Activated naive CD8-positive, alpha-beta T cell treated with anti-CD3 and anti-CD28 coated beads, Interleukin-2, amount 10 ng/mL, durations not matched to agents 7 days and 5 days (primary cell): Measurements from ENCODE around the gene ENTPD2. TPM values are rescaled to one million over a fixed set of nuclear protein-coding genes. Genes with fewer than 3 reads are reported as not detected.

Source experiments
- ATAC-seq: fragments of 150-1000 bp; cut with Tn5 transposase; one replicate; pipeline ENCODE4 v1.10.0; 2021; ENCODE audit warnings: low read depth, moderate library complexity
- POLR2A ChIA-PET: fragments of 350-600 bp; sonication (Branson Sonifier 250); formaldehyde crosslinking; loops from one replicate; lab custom pipeline; 2021; ENCODE audit warnings: antibody characterized with exemption; lab: Charles Lee
- DNase-seq: peaks from one replicate; pipeline ENCODE4 v3.0.0; 2021
- H3K27ac Mint-ChIP-seq: one replicate; pipeline ENCODE4 v1.8.0; 2022; ENCODE audit warnings: mild to moderate bottlenecking, mixed read lengths
- H3K27me3 Mint-ChIP-seq: one replicate; pipeline ENCODE4 v1.8.0; 2022; ENCODE audit warnings: mild to moderate bottlenecking, moderate library complexity, mixed read lengths
- H3K36me3 Mint-ChIP-seq: one replicate; pipeline ENCODE4 v1.8.0; 2021; ENCODE audit warnings: mild to moderate bottlenecking, mixed read lengths
- H3K4me1 Mint-ChIP-seq: one replicate; pipeline ENCODE4 v1.8.0; 2021; ENCODE audit warnings: mixed read lengths
- H3K4me3 Mint-ChIP-seq: one replicate; pipeline ENCODE4 v1.8.0; 2022; ENCODE audit warnings: mild to moderate bottlenecking, moderate library complexity, mixed read lengths
- H3K9me3 Mint-ChIP-seq: one replicate; pipeline ENCODE4 v1.8.0; 2021; ENCODE audit warnings: mixed read lengths
- total RNA-seq, 2 experiments: library from RNA; stranded (reverse); gene quantifications; one replicate each; pipeline ENCODE4 v1.2.3, GENCODE V29; 2021

ENTPD2 gene
- total RNA-seq, 2 experiments from 2014 or later, result not detected

DNA sequence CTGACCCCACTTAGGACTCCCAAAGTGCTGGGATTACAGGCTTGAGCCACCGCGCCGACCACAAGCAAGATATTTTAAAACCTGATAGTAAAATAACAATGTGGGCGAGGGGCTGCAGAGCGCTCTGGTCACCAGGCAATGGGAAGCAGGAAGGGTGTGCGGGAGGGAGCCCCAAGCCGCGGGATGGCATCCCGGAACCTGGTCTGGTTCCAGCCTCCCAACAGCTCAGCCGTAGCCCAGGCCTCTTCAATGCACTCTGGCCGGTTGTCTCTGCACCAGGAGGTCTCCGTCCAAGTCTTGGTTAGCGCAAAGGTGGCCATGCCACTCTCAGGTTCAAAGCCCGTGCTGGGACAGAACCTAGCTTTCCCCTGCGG, 22.8 kb upstream of the ENTPD2 start:
- DNase-seq, result no peak
- no peak for ATAC-seq
- Mint-ChIP-seq H3K4me1 (peaks cover 5% of the 10 kb centered on the region), H3K4me3 (peak overlapping the region; percentile 68), H3K36me3 (peaks cover 6% of the 10 kb centered on the region), H3K27ac (peak overlapping the region; percentile 68), H3K27me3 (no peaks in the 10 kb centered on the region), H3K9me3 (no peaks in the 10 kb centered on the region)
- POLR2A ChIA-PET, result interaction anchor here (0.6 to 3.5 kb wide), 8 partner anchors 10 to 269 kb away, joined by 3 to 31 read pairs (median 4); partner anchors contain the start of genes MAN1B1, RABL6 and TUBB4B

DNA sequence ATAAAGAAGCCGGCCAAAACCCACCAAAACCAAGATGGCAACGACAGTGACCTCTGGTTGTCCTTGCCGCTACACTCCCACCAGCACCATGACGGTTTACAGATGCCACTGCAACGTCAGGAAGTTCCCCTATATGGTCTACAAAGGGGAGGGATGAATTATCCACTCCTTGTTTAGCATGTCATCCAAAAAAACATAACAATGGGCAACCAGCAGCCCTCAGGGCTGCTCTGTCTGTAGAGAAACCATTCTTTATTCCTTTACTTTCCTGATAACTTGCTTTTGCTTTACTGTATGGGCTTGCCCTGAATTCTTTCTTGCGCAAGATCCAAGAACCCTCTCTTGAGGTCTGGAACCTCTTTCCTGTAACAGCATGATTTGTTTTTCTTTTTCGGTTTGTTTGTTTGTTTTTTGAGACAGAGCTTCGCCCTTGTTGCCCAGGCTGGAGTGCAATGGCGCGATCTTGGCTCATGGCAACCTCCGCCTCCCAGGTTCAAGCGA, 21.5 kb upstream of the ENTPD2 start:
- Mint-ChIP-seq H3K4me1 (peaks cover 13% of the 10 kb centered on the region), H3K27ac (no peak overlapping the region), H3K4me3 (peak overlapping the region; percentile 25), H3K27me3 (no peaks in the 10 kb centered on the region), H3K9me3 (no peaks in the 10 kb centered on the region), H3K36me3 (peaks cover 6% of the 10 kb centered on the region)
- ATAC-seq, result no peak
- DNase-seq, result no peak
- POLR2A ChIA-PET, result interaction anchor here (3.5 kb wide), 1 partner anchor 11 kb away, joined by 31 read pairs; the partner anchor contains the start of gene MAN1B1

- no peaks in the 10 kb centered on the region for H3K27me3 Mint-ChIP-seq
- ATAC-seq (no peak), DNase-seq (no peak)
- POLR2A ChIA-PET, result interaction anchor here (3.5 kb wide), 1 partner anchor 12 kb away, joined by 31 read pairs; the partner anchor contains the start of gene MAN1B1
- H3K36me3 Mint-ChIP-seq, result peaks cover 3% of the 10 kb centered on the region
- peak overlapping the region; percentile 30 for H3K27ac Mint-ChIP-seq
- no peaks in the 10 kb centered on the region for H3K9me3 Mint-ChIP-seq
- peaks cover 13% of the 10 kb centered on the region for H3K4me1 Mint-ChIP-seq
- no peak overlapping the region for H3K4me3 Mint-ChIP-seq
These were observed 20.9 kb upstream of the ENTPD2 start for GRCh38 chr9:137074657-137075274.

DNA sequence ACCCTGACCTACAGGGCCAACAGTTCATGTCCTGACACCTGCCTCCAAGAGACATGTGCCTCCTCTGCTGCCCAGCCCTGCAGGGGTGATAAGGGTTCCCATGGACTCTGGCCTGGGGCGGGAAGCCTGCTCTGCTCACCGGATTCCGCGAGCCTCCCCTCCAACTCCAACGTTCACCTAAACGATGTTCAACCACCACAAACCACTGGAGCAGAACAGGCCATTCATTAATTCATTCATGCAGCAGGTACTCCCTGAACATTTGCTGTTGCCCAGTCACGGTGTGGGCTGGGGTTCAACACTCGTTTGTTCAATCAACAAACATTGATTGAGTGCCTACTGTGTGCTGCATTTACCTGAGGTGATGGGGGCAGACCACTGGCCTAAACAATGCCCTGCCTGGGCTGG, 20.1 kb upstream of the ENTPD2 start:
- Mint-ChIP-seq H3K9me3 (no peaks in the 10 kb centered on the region), H3K27ac (no peak overlapping the region), H3K27me3 (no peaks in the 10 kb centered on the region), H3K4me1 (peaks cover 13% of the 10 kb centered on the region), H3K36me3 (peaks cover 2% of the 10 kb centered on the region), H3K4me3 (no peak overlapping the region)
- ATAC-seq (no peak), DNase-seq (no peak)
- POLR2A ChIA-PET, result no interaction called here

DNA sequence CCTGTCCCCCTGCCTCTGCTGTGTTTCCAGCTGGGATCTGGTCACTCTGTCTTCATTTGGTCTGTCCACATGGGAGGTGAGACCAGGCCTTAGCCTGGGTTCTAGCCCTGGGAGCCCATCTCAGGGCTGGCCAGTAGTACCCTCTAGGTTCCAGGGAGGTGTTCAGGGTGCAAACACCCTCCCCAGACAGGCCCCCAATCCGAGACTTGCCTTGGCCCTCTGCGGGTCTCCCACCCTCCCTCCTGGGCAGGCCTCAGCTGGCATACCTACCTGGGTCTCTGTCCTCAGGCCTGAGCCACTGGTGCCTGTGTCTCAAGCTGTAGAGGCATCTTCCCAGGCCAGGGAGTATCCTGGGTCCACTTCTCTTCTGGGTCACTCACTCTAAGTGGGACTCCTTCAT, 17.4 kb upstream of the ENTPD2 start:
- H3K27ac Mint-ChIP-seq, result peak overlapping the region; percentile 91
- H3K9me3 Mint-ChIP-seq, result no peaks in the 10 kb centered on the region
- peak overlapping the region; percentile 82 for H3K4me3 Mint-ChIP-seq
- no peaks in the 10 kb centered on the region for H3K27me3 Mint-ChIP-seq
- DNase-seq (peak; percentile 35), ATAC-seq (no peak)
- H3K4me1 Mint-ChIP-seq, result peaks cover 20% of the 10 kb centered on the region
- POLR2A ChIA-PET, result interaction anchor here (0.8 to 5.4 kb wide), 14 partner anchors 15 to 169 kb away, joined by 3 to 75 read pairs (median 6); partner anchors contain the start of genes ABCA2, ANAPC2, FBXW5 and MAN1B1
- no peaks in the 10 kb centered on the region for H3K36me3 Mint-ChIP-seq

DNA sequence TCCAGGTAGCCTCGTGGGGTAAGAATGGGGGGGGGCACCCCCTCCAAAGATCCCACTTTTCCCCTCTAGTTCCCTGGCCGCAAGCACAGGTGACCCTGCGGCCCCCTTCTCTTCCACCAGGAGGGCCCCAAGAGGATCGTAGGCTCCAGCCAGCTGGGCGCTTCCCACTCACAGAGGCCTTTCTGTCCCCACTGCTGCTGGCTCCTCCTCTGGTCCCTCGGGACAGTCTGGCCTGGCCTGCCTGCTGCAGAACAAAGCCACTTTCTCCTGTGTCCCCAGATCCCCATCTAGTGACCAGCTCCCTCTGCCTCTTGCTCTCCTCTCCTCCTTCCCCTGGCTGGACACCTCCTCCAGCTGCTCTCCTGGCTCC, 17.0 kb upstream of the ENTPD2 start:
- Mint-ChIP-seq H3K36me3 (no peaks in the 10 kb centered on the region), H3K4me1 (peaks cover 20% of the 10 kb centered on the region), H3K27me3 (no peaks in the 10 kb centered on the region), H3K4me3 (peak overlapping the region; percentile 82), H3K9me3 (no peaks in the 10 kb centered on the region), H3K27ac (peak overlapping the region; percentile 91)
- ATAC-seq (no peak), DNase-seq (no peak)
- POLR2A ChIA-PET, result interaction anchor here (0.6 to 5.4 kb wide), 28 partner anchors 8 to 950 kb away, joined by 3 to 75 read pairs (median 4); partner anchors contain the start of genes ABCA2, ANAPC2, ENTPD2 and FBXW5

DNA sequence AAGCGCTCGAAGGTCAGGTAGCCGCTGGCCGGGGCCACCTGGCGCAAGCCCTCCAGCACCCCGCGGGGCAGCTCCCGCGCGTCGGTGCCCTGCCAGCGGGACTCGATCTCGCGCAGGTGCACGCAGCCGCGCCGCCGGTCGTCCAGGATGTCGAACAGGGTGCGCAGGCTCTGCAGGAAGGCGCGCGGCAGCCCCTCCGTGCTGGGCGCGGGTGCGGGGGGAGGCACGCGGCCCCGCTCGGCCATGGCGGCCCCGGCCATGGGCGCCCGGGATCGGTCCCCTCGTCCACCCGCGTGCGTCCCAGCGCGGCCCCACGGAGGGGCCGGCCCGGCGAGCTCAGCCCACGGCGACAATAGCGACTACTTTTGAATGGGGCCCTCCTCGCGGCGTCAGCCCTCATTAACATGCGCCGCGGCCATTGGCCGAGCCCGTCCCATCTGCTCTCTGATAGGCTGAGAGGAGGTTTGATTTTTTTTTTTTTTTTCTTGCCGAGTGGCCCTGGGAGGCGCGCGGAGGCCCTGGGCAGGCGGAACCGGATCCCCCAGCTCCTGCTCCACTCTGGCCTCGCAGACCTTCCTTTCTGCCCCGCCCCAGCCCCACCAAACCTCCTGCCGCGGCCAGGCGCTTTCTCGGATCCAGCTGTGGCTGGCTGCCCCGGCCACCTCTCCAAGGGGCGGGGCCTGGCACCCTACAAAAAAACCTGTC, 16.5 kb upstream of the ENTPD2 start, which contains the start of gene SAPCD2:
TSS of gene SAPCD2 (minus strand) at position 357 of the 705 bp plus-strand sequence. CDS start at position 260, 97 bp downstream.
- Mint-ChIP-seq H3K27ac (peak within 1 kb of the TSS; percentile 91), H3K4me3 (peak within 1 kb of the TSS; percentile 82), H3K9me3 (no peaks in the 10 kb centered on the region), H3K36me3 (no peaks in the 10 kb centered on the region), H3K4me1 (peaks cover 22% of the 10 kb centered on the region), H3K27me3 (no peaks in the 10 kb centered on the region)
- POLR2A ChIA-PET, result interaction anchor here (0.6 to 5.4 kb wide), 34 partner anchors 8 to 950 kb away, joined by 3 to 75 read pairs (median 4); partner anchors contain the start of genes ABCA2, ANAPC2, CYSRT1 and ENTPD2
- peak; percentile 90 for ATAC-seq
- peak; percentile 90 for DNase-seq

GRCh38 chr9:137069508-137070091, 15.7 kb upstream of the ENTPD2 start:
- ATAC-seq, result no peak
- Mint-ChIP-seq H3K27me3 (no peaks in the 10 kb centered on the region), H3K27ac (peak overlapping the region; percentile 60), H3K4me3 (peak overlapping the region; percentile 78), H3K4me1 (peaks cover 21% of the 10 kb centered on the region), H3K9me3 (no peaks in the 10 kb centered on the region), H3K36me3 (no peaks in the 10 kb centered on the region)
- POLR2A ChIA-PET, result interaction anchor here (0.7 to 5.4 kb wide), 31 partner anchors 9 to 357 kb away, joined by 3 to 75 read pairs (median 5); partner anchors contain the start of genes ABCA2, ANAPC2, CYSRT1 and ENTPD2
- DNase-seq, result no peak

- H3K4me1 Mint-ChIP-seq, result peaks cover 20% of the 10 kb centered on the region
- peak overlapping the region; percentile 60 for H3K27ac Mint-ChIP-seq
- H3K4me3 Mint-ChIP-seq, result peak overlapping the region; percentile 78
These were observed 15.0 kb upstream of the ENTPD2 start for GRCh38 chr9:137068539-137069507.

DNA sequence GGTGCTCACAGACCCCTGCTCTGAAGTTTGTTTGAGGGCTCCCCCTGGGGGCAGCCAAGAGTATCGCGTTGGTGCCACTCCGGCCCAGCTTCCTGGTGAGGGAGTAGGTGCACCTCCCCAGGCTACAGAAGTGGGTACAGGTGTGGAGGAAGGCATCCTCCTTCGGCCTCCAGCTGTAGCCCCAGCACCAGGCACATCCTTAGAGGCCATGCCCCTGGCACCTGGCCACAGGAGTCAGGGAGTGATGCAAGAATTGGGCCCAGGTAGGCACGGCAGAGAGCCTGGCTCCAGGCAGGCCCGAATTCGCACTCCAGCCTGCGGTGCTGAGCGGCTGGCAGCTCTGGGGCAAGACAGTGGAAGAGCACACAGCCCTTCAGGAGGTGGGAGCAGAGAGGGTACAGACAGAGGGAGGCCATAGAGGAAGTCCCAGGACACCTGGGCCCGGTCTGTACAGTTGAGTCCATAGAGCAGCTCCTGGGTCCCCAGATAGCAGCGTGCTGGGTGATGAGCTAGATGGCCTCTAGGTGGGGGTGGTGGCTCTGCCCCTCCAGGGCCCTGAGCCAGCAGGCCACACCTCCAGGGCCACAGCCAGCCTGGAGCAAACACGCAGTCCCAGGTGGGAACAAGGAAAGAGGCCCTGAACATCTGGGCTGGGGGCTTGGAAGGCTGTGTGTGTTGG, 14.1 kb upstream of the ENTPD2 start:
- Mint-ChIP-seq H3K4me1 (peaks cover 20% of the 10 kb centered on the region), H3K27me3 (no peaks in the 10 kb centered on the region), H3K27ac (peak overlapping the region; percentile 73), H3K4me3 (peak overlapping the region; percentile 78), H3K9me3 (no peaks in the 10 kb centered on the region), H3K36me3 (peaks cover 3% of the 10 kb centered on the region)
- POLR2A ChIA-PET, result interaction anchor here (0.7 to 5.4 kb wide), 12 partner anchors 9 to 188 kb away, joined by 3 to 75 read pairs (median 5); partner anchors contain the start of genes MAN1B1 and TUBB4B
- ATAC-seq (peak; percentile 48), DNase-seq (peak; percentile 90)

More at GRCh38 chr9:137068539-137069507, 15.0 kb upstream of the ENTPD2 start:
- no peak for ATAC-seq
- Mint-ChIP-seq H3K9me3 (no peaks in the 10 kb centered on the region), H3K36me3 (peaks cover 3% of the 10 kb centered on the region), H3K27me3 (no peaks in the 10 kb centered on the region)
- no peak for DNase-seq
- POLR2A ChIA-PET, result interaction anchor here (0.7 to 5.4 kb wide), 18 partner anchors 9 to 356 kb away, joined by 3 to 75 read pairs (median 5); partner anchors contain the start of genes CYSRT1, ENTPD2, MAN1B1 and TUBB4B

DNA sequence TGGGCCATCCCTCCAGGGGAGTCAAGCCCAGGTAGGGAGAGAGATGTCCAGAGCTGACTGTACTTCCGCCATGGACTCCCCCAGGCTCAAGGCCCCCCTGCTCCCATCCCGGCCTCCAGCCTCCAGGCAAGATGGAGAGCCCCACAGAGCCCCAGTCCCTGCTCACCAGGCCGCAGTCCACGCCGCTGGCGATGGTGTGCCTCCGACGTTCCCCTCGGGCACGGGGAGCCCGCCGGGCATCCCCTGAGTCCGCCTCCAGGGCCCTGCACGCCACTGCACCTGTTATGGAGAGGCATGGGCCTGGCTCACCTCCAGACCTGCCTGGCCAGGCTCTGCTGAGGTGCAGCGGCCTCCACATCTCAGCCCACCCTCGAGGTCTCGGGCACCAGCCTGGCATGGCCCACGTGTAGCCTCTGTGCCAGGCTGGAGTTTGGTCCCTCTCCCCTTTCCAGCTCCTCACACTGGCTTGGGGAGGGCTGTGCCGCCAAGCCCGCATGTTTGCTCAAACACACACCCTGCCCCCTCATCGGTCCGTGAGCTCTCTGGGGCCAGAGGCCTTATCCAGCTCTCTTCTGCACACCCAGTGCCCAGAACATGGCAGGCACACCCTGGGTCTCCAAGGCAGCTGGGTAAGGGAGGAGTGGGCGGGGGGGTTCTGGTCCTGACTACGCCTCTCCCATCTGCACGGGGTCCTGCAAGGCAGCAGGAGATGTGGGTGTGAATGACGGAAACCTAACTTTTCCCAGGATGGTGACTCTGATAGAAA, 12.4 kb upstream of the ENTPD2 start:
- peaks cover 13% of the 10 kb centered on the region for H3K4me1 Mint-ChIP-seq
- H3K4me3 Mint-ChIP-seq, result no peak overlapping the region
- DNase-seq (no peak), ATAC-seq (no peak)
- POLR2A ChIA-PET, result interaction anchor here (0.5 to 1.8 kb wide), 4 partner anchors 10 to 269 kb away, joined by 3 to 6 read pairs (median 3); partner anchors contain the start of gene NPDC1
- H3K9me3 Mint-ChIP-seq, result no peaks in the 10 kb centered on the region
- peaks cover 3% of the 10 kb centered on the region for H3K36me3 Mint-ChIP-seq
- H3K27ac Mint-ChIP-seq, result no peak overlapping the region
- no peaks in the 10 kb centered on the region for H3K27me3 Mint-ChIP-seq
